Neural cell (in vitro differentiated cells): Measurements from ENCODE around the gene MRPS21. TPM values are rescaled to one million over a fixed set of nuclear protein-coding genes. Genes with fewer than 3 reads are reported as not detected.
A peak's percentile ranks its signal among the peaks of the same experiment; 100 is the strongest.

Experiments used
- H2AFZ ChIP-seq: fragments of 200-600, 300-800 bp; sonication (generic), shearing (Covaris generic); 2 replicates; pipeline ENCODE4 v1.6.0; 2014; ENCODE audit warnings: low read depth, mild to moderate bottlenecking, antibody characterized with exemption, low read length, moderate library complexity
- H3F3A ChIP-seq: fragments of 200-600 bp; shearing (Covaris generic); 2 replicates; pipeline ENCODE4 v1.6.1; 2016; ENCODE audit warnings: mild to moderate bottlenecking, moderate library complexity, mixed read lengths, antibody characterized with exemption, low read length; ENCODE audit not compliant: insufficient read depth, poor library complexity, severe bottlenecking
- H3K27ac ChIP-seq: fragments of 200-600, 300-800 bp; sonication (generic), shearing (Covaris generic); 2 replicates; pipeline ENCODE4 v1.5.1; 2014; ENCODE audit warnings: mild to moderate bottlenecking, low read length, moderate library complexity
- H3K27me3 ChIP-seq: fragments of 300-800, 200-600 bp; sonication (generic), shearing (Covaris generic); 2 replicates; pipeline ENCODE4 v1.6.0; 2014; ENCODE audit warnings: mild to moderate bottlenecking, low read depth, low read length, moderate library complexity; ENCODE audit not compliant: insufficient read depth
- H3K36me3 ChIP-seq: fragments of 300-800, 200-600 bp; sonication (generic), shearing (Covaris generic); 2 replicates; pipeline ENCODE4 v1.5.1; 2014; ENCODE audit warnings: mild to moderate bottlenecking, antibody characterized with exemption, low read length, moderate library complexity; ENCODE audit not compliant: insufficient read depth
- H3K4me2 ChIP-seq: fragments of 300-800, 200-600 bp; sonication (generic), shearing (Covaris generic); 2 replicates; pipeline ENCODE4 v1.6.0; 2014; ENCODE audit warnings: mild to moderate bottlenecking, low read length
- H3K4me3 ChIP-seq: fragments of 300-800, 200-600 bp; sonication (generic), shearing (Covaris generic); 2 replicates; pipeline ENCODE4 v1.5.1; 2014; ENCODE audit warnings: mild to moderate bottlenecking, low read length, moderate library complexity
- H3K79me2 ChIP-seq: fragments of 200-600 bp; shearing (Covaris generic); replicated peaks from 2 replicates; pipeline ENCODE4 v1.6.0; 2014; ENCODE audit warnings: mild to moderate bottlenecking, low read length, moderate library complexity; ENCODE audit not compliant: insufficient read depth
- H3K9ac ChIP-seq: fragments of 300-800, 200-600 bp; sonication (generic), shearing (Covaris generic); 2 replicates; pipeline ENCODE4 v1.6.1; 2016; ENCODE audit warnings: mild to moderate bottlenecking, low read length, mixed read lengths
- H3K9me2 ChIP-seq: fragments of 200-600 bp; shearing (Covaris generic); 2 replicates; pipeline ENCODE4 v1.6.1; 2016; ENCODE audit warnings: mild to moderate bottlenecking, low read length, mixed read lengths; ENCODE audit not compliant: insufficient read depth
- H3K9me3 ChIP-seq: fragments of 200-600, 300-800 bp; sonication (generic), shearing (Covaris generic); 2 replicates; pipeline ENCODE4 v1.6.1; 2016; ENCODE audit warnings: mild to moderate bottlenecking, mixed run types, low read length, moderate library complexity, mixed read lengths
- H4K20me1 ChIP-seq: fragments of 200-600 bp; shearing (Covaris generic); 2 replicates; pipeline ENCODE4 v1.6.1; 2016; ENCODE audit warnings: mild to moderate bottlenecking, mixed run types; ENCODE audit not compliant: insufficient read depth
- EP300 ChIP-seq: fragments of 450-650 bp; conservative IDR thresholded peaks from 2 replicates; pipeline ENCODE4 v1.6.1; 2014; ENCODE audit warnings: antibody characterized with exemption, mild to moderate bottlenecking, moderate library complexity; ENCODE audit not compliant: poor library complexity, severe bottlenecking
- EZH2 ChIP-seq: fragments of 200-600, 300-800 bp; shearing (Covaris generic), sonication (generic); IDR thresholded peaks from 2 replicates; pipeline ENCODE4 v1.6.1; 2014; ENCODE audit warnings: antibody characterized with exemption, low read length, borderline replicate concordance, mild to moderate bottlenecking; ENCODE audit not compliant: insufficient read depth, poor library complexity, severe bottlenecking
- MXI1 ChIP-seq: fragments of 450-650 bp; conservative IDR thresholded peaks from 2 replicates; pipeline ENCODE4 v1.6.1; 2014; ENCODE audit warnings: antibody characterized with exemption, mild to moderate bottlenecking; ENCODE audit not compliant: poor library complexity, severe bottlenecking
- POLR2AphosphoS5 ChIP-seq: IDR thresholded peaks from 2 replicates; pipeline ENCODE4 v1.6.1; 2012
- RAD21 ChIP-seq: fragments of 450-650 bp; conservative IDR thresholded peaks from 2 replicates; pipeline ENCODE4 v1.6.1; 2014; ENCODE audit warnings: antibody characterized with exemption, mild to moderate bottlenecking, moderate library complexity
- SMC3 ChIP-seq: fragments of 450-650 bp; conservative IDR thresholded peaks from 2 replicates; pipeline ENCODE4 v1.6.1; 2014; ENCODE audit warnings: antibody characterized with exemption, mild to moderate bottlenecking, moderate library complexity; ENCODE audit not compliant: poor library complexity
- TAF1 ChIP-seq: IDR thresholded peaks from 2 replicates; pipeline ENCODE4 v1.6.1; 2012; ENCODE audit warnings: low read depth
- polyA plus RNA-seq: library from polyadenylated mRNA; depleted of rRNA; stranded (reverse); fragments of >200 nt; gene quantifications from 2 replicates; pipeline ENCODE4 v1.2.3, GENCODE V29; 2014
- TF ChIP-seq, protein P1 (sequence below): fragments of 450-650 bp; IDR thresholded peaks from 2 replicates; pipeline ENCODE4 v1.5.1; 2014; ENCODE audit warnings: antibody characterized with exemption, mild to moderate bottlenecking, moderate library complexity; ENCODE audit not compliant: poor library complexity, severe bottlenecking
- TF ChIP-seq, protein P2 (sequence below): IDR thresholded peaks from 2 replicates; pipeline ENCODE4 v1.6.1; 2012; ENCODE audit warnings: borderline replicate concordance

MRPS21 gene
- polyA plus RNA-seq, 1 donor from 2014 or later, result 170 TPM

DNA sequence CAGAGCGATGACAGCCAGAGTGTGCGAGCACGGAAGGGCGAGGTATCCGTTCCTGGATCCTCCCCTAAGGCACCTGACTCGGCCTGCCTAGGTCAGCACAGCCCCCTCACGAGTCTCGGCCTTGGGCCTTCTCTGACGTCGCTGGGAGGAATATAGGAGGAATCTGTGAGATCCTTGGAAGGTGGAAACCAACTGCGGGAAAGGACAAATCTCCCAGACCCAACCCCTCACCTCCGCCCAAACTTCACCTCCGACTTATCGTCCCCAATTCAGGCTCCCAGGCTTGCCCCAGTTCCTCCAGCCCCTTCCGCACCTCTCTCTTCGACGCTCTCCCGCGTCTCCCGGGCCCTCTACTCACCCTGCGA, 25.3 kb upstream of the MRPS21 start:
- Histone ChIP-seq H3K4me2 (peak overlapping the region; percentile 84), H3K36me3 (no peaks in the 10 kb centered on the region), H3K27me3 (no peaks in the 10 kb centered on the region), H3K79me2 (peaks cover 19% of the 10 kb centered on the region), H3K27ac (peak overlapping the region; percentile 85), H3F3A (no peaks in the 10 kb centered on the region), H3K9me3 (no peaks in the 10 kb centered on the region), H2AFZ (peak overlapping the region; percentile 82), H4K20me1 (no peaks in the 10 kb centered on the region), H3K9me2 (no peaks in the 10 kb centered on the region), H3K9ac (peak overlapping the region; percentile 97), H3K4me3 (peak overlapping the region; percentile 99)
- TF ChIP-seq EZH2, result no peak
- TF ChIP-seq EP300, result no peak
- TF ChIP-seq SMC3, result no peak
- TF ChIP-seq, protein P1, sequence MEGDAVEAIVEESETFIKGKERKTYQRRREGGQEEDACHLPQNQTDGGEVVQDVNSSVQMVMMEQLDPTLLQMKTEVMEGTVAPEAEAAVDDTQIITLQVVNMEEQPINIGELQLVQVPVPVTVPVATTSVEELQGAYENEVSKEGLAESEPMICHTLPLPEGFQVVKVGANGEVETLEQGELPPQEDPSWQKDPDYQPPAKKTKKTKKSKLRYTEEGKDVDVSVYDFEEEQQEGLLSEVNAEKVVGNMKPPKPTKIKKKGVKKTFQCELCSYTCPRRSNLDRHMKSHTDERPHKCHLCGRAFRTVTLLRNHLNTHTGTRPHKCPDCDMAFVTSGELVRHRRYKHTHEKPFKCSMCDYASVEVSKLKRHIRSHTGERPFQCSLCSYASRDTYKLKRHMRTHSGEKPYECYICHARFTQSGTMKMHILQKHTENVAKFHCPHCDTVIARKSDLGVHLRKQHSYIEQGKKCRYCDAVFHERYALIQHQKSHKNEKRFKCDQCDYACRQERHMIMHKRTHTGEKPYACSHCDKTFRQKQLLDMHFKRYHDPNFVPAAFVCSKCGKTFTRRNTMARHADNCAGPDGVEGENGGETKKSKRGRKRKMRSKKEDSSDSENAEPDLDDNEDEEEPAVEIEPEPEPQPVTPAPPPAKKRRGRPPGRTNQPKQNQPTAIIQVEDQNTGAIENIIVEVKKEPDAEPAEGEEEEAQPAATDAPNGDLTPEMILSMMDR, result no peak
- no peak for TF ChIP-seq TAF1
- TF ChIP-seq MXI1, result no peak
- TF ChIP-seq, protein P2, sequence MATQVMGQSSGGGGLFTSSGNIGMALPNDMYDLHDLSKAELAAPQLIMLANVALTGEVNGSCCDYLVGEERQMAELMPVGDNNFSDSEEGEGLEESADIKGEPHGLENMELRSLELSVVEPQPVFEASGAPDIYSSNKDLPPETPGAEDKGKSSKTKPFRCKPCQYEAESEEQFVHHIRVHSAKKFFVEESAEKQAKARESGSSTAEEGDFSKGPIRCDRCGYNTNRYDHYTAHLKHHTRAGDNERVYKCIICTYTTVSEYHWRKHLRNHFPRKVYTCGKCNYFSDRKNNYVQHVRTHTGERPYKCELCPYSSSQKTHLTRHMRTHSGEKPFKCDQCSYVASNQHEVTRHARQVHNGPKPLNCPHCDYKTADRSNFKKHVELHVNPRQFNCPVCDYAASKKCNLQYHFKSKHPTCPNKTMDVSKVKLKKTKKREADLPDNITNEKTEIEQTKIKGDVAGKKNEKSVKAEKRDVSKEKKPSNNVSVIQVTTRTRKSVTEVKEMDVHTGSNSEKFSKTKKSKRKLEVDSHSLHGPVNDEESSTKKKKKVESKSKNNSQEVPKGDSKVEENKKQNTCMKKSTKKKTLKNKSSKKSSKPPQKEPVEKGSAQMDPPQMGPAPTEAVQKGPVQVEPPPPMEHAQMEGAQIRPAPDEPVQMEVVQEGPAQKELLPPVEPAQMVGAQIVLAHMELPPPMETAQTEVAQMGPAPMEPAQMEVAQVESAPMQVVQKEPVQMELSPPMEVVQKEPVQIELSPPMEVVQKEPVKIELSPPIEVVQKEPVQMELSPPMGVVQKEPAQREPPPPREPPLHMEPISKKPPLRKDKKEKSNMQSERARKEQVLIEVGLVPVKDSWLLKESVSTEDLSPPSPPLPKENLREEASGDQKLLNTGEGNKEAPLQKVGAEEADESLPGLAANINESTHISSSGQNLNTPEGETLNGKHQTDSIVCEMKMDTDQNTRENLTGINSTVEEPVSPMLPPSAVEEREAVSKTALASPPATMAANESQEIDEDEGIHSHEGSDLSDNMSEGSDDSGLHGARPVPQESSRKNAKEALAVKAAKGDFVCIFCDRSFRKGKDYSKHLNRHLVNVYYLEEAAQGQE, result no peak
- TF ChIP-seq POLR2AphosphoS5, result no peak
- no peak for TF ChIP-seq RAD21

DNA sequence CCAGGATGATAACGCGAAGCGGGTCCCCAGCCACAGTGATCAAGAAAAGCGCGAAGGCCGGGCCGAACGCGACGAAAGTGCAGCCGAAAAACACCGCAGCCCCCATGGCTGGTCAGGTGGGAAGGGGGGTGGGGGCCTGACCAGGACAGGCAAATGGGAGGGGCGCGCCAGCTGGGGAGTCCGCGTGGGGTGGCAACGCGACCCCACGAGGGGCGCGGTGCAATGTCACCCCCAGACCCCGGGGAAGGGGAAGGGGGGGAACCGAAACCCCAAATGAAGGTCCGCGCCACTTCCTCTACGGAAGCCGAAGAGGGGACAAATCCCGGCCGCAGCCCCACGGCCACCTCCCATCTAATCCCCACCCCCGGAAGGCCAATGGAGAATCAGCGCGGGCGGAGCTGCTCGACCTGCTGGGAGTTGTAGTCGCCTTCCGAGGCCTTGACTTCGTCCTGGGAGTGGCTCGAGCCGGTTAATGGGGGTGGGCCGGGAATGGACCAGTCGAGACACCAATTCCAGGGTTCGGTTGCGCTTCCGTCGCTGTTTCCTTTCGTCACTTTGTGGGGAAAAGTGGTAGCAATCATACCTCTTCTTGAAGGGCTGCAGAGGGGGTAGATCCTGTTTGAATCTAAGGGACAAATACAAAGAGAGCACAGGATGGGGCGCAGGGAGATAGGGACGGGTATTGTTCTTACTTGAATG, 24.8 kb upstream of the MRPS21 start, which contains the start of gene APH1A:
APH1A (minus strand) TSS at position 312 of the 699 bp plus-strand sequence; CDS start at position 106, 206 bp downstream.
- Histone ChIP-seq H3K9me3 (no peaks in the 10 kb centered on the region), H3K9me2 (no peaks in the 10 kb centered on the region), H3K27me3 (no peaks in the 10 kb centered on the region), H3K4me3 (peak within 1 kb of the TSS; percentile 99), H3F3A (no peaks in the 10 kb centered on the region), H3K79me2 (peaks cover 19% of the 10 kb centered on the region), H3K36me3 (no peaks in the 10 kb centered on the region), H3K27ac (peak within 1 kb of the TSS; percentile 85), H3K4me2 (peak within 1 kb of the TSS; percentile 84), H4K20me1 (no peaks in the 10 kb centered on the region), H3K9ac (peak within 1 kb of the TSS; percentile 97), H2AFZ (peak within 1 kb of the TSS; percentile 82)
- TF ChIP-seq TAF1 (peak; percentile 79), MXI1 (peak; percentile 72), EZH2 (no peak), RAD21 (no peak), SMC3 (peak; percentile 24), EP300 (peak; percentile 30), POLR2AphosphoS5 (peak; percentile 89)
- TF ChIP-seq, protein P1, result peak; percentile 8
- TF ChIP-seq, protein P2, result peak; percentile 86
